Naive thymus-derived CD4-positive, alpha-beta T cell (primary cell): Measurements from ENCODE around the gene ERCC6L2. TPM values are rescaled to one million over a fixed set of nuclear protein-coding genes. Genes with fewer than 3 reads are reported as not detected.

Experiments
- ATAC-seq: fragments of 150-1000 bp; cut with Tn5 transposase; 2 replicates; pipeline ENCODE4 v1.10.0; 2021; ENCODE audit warnings: mild to moderate bottlenecking, moderate library complexity
- CTCF ChIA-PET: fragments of 350-600 bp; sonication (Branson Sonifier 250); formaldehyde crosslinking; loops from one replicate; lab custom pipeline; 2021; ENCODE audit warnings: antibody characterized with exemption; lab: Charles Lee
- POLR2A ChIA-PET: fragments of 350-600 bp; sonication (Branson Sonifier 250); formaldehyde crosslinking; loops from one replicate; lab custom pipeline; 2021; ENCODE audit warnings: antibody characterized with exemption, inconsistent platforms; lab: Charles Lee
- DNase-seq, 9 donors: peaks; one replicate each; pipeline versions ENCODE4 v3.0.0 to v3.0.0-alpha.2; 2020 to 2022; ENCODE audit warnings: mixed read lengths in 1 of 9
- H3K27ac ChIP-seq: one replicate; pipeline ENCODE4 v1.7.0; 2013; ENCODE audit warnings: mild to moderate bottlenecking, low read depth, low read length, moderate library complexity
- H3K27me3 ChIP-seq, 2 donors: one replicate each; pipeline ENCODE4 v1.7.0; 2013; ENCODE audit warnings: low read length in 2 of 2, mild to moderate bottlenecking in 2 of 2, moderate library complexity in 2 of 2; ENCODE audit not compliant: control insufficient read depth in 2 of 2, insufficient read depth in 2 of 2
- H3K36me3 ChIP-seq, 3 experiments: 1 replicate in 2 of 3; 2 replicates in 1 of 3; pipeline ENCODE4 v1.7.0; 2013; ENCODE audit warnings: low read length in 3 of 3, mild to moderate bottlenecking in 3 of 3, moderate library complexity in 1 of 3; ENCODE audit not compliant: insufficient read depth in 3 of 3, control insufficient read depth in 2 of 3
- H3K4me1 ChIP-seq, 2 donors: one replicate each; pipeline ENCODE4 v1.7.0; 2013; ENCODE audit warnings: low read length in 2 of 2, mild to moderate bottlenecking in 2 of 2, moderate library complexity in 1 of 2; ENCODE audit not compliant: control insufficient read depth in 2 of 2, insufficient read depth in 2 of 2
- H3K4me3 ChIP-seq: 2 replicates; pipeline ENCODE4 v1.7.0; 2013; ENCODE audit warnings: mild to moderate bottlenecking, low read length
- H3K9me3 ChIP-seq, 3 experiments: 1 replicate in 2 of 3; 2 replicates in 1 of 3; pipeline ENCODE4 v1.7.0; 2013; ENCODE audit warnings: low read length in 3 of 3; ENCODE audit not compliant: control insufficient read depth in 2 of 3
- H3K27ac Mint-ChIP-seq, 9 donors: one replicate each; pipeline ENCODE4 v1.8.0; 2020 to 2022; ENCODE audit warnings: mixed read lengths in 9 of 9, mild to moderate bottlenecking in 8 of 9, moderate library complexity in 5 of 9, inconsistent platforms in 2 of 9
- H3K27me3 Mint-ChIP-seq, 5 donors: one replicate each; pipeline ENCODE4 v1.8.0; 2021 to 2022; ENCODE audit warnings: mixed read lengths in 5 of 5, mild to moderate bottlenecking in 1 of 5
- H3K36me3 Mint-ChIP-seq, 5 donors: one replicate each; pipeline ENCODE4 v1.8.0; 2020 to 2022; ENCODE audit warnings: mixed read lengths in 5 of 5, mild to moderate bottlenecking in 3 of 5, inconsistent platforms in 1 of 5
- H3K4me1 Mint-ChIP-seq, 7 donors: one replicate each; pipeline ENCODE4 v1.8.0; 2020 to 2022; ENCODE audit warnings: mixed read lengths in 7 of 7, mild to moderate bottlenecking in 3 of 7, inconsistent platforms in 1 of 7
- H3K4me3 Mint-ChIP-seq, 10 donors: one replicate each; pipeline ENCODE4 v1.8.0; 2020 to 2022; ENCODE audit warnings: mild to moderate bottlenecking in 10 of 10, mixed read lengths in 10 of 10, moderate library complexity in 6 of 10, inconsistent platforms in 2 of 10
- H3K9me3 Mint-ChIP-seq, 11 donors: one replicate each; pipeline ENCODE4 v1.8.0; 2020 to 2022; ENCODE audit warnings: mixed read lengths in 11 of 11, mild to moderate bottlenecking in 4 of 11, inconsistent platforms in 1 of 11, moderate library complexity in 1 of 11
- intact Hi-C, 2 donors: fragments of 100-400 bp; cut with micrococcal nuclease; formaldehyde crosslinking; loops; one replicate each; pipeline ENCODE4 v1.15.1; 2023
- polyA plus RNA-seq, 2 donors: library from polyadenylated mRNA; unstranded; fragments of 300-500 nt; fragmentation: Illumina TruSeq; gene quantifications; one replicate each; pipeline ENCODE4 v1.2.3, GENCODE V29; 2021
- total RNA-seq, 6 experiments: library from RNA in 5 of 6; stranded (reverse) in 5 of 6; gene quantifications; 1 replicate in 5 of 6; 2 replicates in 1 of 6; pipeline ENCODE4 v1.2.3 and lab custom pipeline; 2021 to 2026

Gene ERCC6L2
- total and polyA plus RNA-seq, 7 experiments from 2014 or later, result 46.2 to 82.8 (median 54.9) TPM

DNA sequence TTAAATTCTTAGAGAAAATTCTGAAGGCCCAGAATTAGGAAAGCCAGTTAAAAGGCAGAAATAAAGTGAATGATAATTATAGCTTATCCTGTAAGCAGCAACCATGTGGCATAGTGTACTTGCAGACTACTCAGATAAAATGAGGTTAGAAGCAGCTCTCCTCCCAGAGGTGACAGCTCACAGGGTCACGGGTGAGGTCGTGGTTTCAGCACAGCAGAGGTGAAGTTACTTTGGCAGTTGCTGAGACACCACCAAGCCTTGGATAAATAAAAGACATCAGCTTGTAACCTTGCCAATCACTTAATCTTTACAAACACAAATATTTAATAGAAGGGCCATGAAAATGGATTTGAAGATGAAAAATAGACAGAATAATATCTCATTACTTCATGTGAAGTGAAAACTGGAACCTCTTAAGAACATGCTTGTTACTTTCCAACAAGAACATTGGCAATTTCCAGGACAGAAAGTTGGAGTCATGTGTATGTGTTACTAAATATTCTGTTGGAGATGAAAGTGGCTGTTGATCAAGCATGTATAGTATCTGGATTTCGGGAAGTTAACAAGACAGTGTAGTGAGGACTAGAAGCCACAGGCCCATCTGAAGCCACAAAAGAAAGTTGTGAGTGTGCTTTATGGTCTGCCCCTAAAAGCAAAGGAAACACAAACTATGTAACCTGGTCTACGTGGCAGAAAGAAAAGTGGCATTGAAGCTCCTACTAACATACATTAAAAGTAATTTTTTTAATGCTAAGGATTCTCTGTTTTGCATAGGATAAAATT, 134.4 kb downstream of the ERCC6L2 start:
- H3K9me3 ChIP-seq, result no peaks in the 10 kb centered on the region
- Mint-ChIP-seq H3K27me3 (no peaks in the 10 kb centered on the region), H3K9me3 (no peaks in the 10 kb centered on the region), H3K36me3 (peaks cover 0 to 33% (median 9%) of the 10 kb centered on the region in 5 donors), H3K4me3 (peak overlapping the region; percentile 25 to 75 (median 56)), H3K27ac (peak overlapping the region in 8 of 9 donors; percentile 65 to 98 (median 92)), H3K4me1 (peaks cover 0 to 55% (median 24%) of the 10 kb centered on the region in 7 donors)
- CTCF ChIA-PET, result no interaction called here
- peaks cover 43 to 57% of the 10 kb centered on the region in 2 donors for H3K4me1 ChIP-seq
- peak; percentile 83 for ATAC-seq
- H3K36me3 ChIP-seq, result peaks cover 0 to 7% (median 0%) of the 10 kb centered on the region in 3 experiments
- peak in 5 of 9 donors; percentile 44 to 68 (median 62) for DNase-seq
- no peaks in the 10 kb centered on the region for H3K27me3 ChIP-seq
- POLR2A ChIA-PET, result interaction anchor here (0.6 to 1.0 kb wide), 4 partner anchors 132 to 993 kb away, joined by 3 to 6 read pairs (median 3); no protein-coding TSS in a partner anchor
- intact Hi-C loops, result loop anchor here (1.0 to 10.0 kb wide), 7 partner anchors 11 to 503 kb away; partner anchors contain the start of gene ZNF367 (in 1 of the 2)
- H3K27ac ChIP-seq, result peak overlapping the region; percentile 68
- H3K4me3 ChIP-seq, result no peak overlapping the region

DNA sequence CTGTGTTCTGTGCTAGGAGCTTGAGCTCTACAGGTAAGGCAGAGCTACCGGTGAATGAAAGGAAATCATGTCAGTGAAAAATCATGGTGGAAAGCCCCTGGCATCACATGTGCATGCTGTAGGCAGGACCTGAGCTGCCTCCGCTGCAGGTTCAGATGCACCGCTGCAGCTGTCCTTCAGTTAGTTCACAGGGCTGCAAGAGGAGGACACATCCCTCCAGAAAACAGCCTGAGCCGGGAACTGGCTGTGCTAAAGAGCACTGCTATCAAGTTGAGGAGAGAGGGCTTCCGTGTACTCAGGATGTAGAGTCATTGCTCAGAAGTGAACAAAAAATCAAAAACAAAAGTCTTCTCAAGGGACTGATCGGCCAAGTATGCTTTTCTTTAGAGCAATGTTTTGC, 138.6 kb downstream of the ERCC6L2 start:
- Histone ChIP-seq H3K9me3 (no peaks in the 10 kb centered on the region), H3K4me3 (peak overlapping the region; percentile 26), H3K27ac (peak overlapping the region; percentile 68), H3K27me3 (no peaks in the 10 kb centered on the region), H3K36me3 (no peaks in the 10 kb centered on the region), H3K4me1 (peaks cover 52 to 70% of the 10 kb centered on the region in 2 donors)
- Mint-ChIP-seq H3K9me3 (peaks cover 0 to 2% (median 0%) of the 10 kb centered on the region in 11 donors), H3K27ac (peak overlapping the region; percentile 80 to 98 (median 89)), H3K4me3 (peak overlapping the region; percentile 68 to 84 (median 76)), H3K4me1 (peaks cover 33 to 76% (median 52%) of the 10 kb centered on the region in 7 donors), H3K27me3 (no peaks in the 10 kb centered on the region), H3K36me3 (peaks cover 0 to 42% (median 9%) of the 10 kb centered on the region in 5 donors)
- POLR2A ChIA-PET, result interaction anchor here (0.6 to 1.6 kb wide), 4 partner anchors 11 to 138 kb away, joined by 3 to 6 read pairs (median 4); partner anchors contain the start of gene ERCC6L2
- peak; percentile 78 for ATAC-seq
- peak; percentile 27 to 85 (median 63) for DNase-seq
- CTCF ChIA-PET, result interaction anchor here (0.6 kb wide), 1 partner anchor 21 kb away, joined by 3 read pairs; no protein-coding TSS in a partner anchor
- intact Hi-C loops, result loop anchor here (2.0 to 10.0 kb wide), 4 partner anchors 47 to 507 kb away; partner anchors contain the start of gene ZNF367 (in 1 of the 2)

DNA sequence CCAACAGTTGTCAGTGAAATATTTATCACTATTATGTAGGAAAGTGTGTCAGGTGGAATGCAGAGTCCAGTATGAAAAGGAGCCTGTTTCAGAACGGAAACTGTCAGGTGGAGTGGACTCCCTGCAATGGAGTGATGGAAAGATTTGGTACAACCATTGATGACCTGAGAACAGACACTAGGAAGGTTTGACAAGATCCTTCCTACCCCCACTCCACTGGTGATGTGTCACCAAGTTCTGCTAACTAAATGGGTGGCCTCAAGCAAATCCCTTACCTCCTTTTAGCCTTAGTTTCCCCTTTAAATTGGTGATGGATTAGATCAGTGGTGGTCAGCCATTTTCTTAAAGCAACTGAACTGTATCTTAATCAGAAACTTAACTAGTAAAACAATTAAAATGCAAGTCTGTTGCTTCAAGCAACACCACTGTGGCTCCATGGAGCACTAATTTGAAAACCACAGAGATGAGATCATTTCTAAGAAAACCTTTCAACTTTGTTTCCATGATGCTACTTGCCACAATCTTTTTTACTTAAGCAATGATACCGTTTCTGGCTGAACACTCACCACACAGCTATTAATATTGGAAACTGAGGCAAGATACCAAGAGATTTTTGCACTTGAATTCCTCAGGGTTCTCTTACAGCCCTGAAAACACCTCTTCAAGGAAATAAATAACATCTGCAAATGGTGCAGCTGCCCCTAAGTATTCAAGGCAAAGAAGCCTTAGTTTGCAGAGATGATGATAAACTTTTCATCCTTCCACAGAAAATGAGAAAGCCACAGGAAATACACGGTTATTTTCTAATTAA, 140.6 kb downstream of the ERCC6L2 start:
- intact Hi-C loops, result loop anchor here (1.0 to 10.0 kb wide), 9 partner anchors 8 to 509 kb away; partner anchors contain the start of genes ERCC6L2 (in 1 of the 2) and ZNF367 (in 1 of the 2)

More for the DNA sequence above, 140.6 kb downstream of the ERCC6L2 start:
- Histone ChIP-seq H3K4me1 (peaks cover 45 to 50% of the 10 kb centered on the region in 2 donors), H3K4me3 (peak overlapping the region; percentile 4), H3K9me3 (no peaks in the 10 kb centered on the region), H3K27me3 (no peaks in the 10 kb centered on the region), H3K36me3 (no peaks in the 10 kb centered on the region), H3K27ac (peak overlapping the region; percentile 74)
- Mint-ChIP-seq H3K36me3 (peaks cover 0 to 38% (median 12%) of the 10 kb centered on the region in 5 donors), H3K9me3 (peaks cover 0 to 2% (median 0%) of the 10 kb centered on the region in 11 donors), H3K4me1 (peaks cover 30 to 71% (median 61%) of the 10 kb centered on the region in 7 donors), H3K27me3 (peaks cover 0 to 4% (median 0%) of the 10 kb centered on the region in 5 donors), H3K4me3 (peak overlapping the region; percentile 48 to 85 (median 70)), H3K27ac (peak overlapping the region; percentile 71 to 100 (median 94))
- ChIA-PET POLR2A (no interaction called here), CTCF (no interaction called here)
- DNase-seq (peak in 8 of 9 donors; percentile 48 to 78 (median 65)), ATAC-seq (peak; percentile 43)
